Prostate gland (tissue), 2 donors: ENCODE results near the gene SELENOO. TPM values are rescaled to one million over a fixed set of nuclear protein-coding genes. Genes with fewer than 3 reads are reported as not detected.

Experiments used
- DNase-seq: peaks from one replicate; pipeline ENCODE4 v3.0.0-alpha.2; 2019; ENCODE audit warnings: low spot score
- H3K27ac ChIP-seq, 2 donors: fragments of 200-600 bp; sonication (generic); 2 replicates each; pipeline ENCODE4 v1.5.1; 2017 to 2019
- H3K27me3 ChIP-seq: fragments of 200-600 bp; sonication (generic); replicated peaks from 2 replicates; pipeline ENCODE4 v1.5.1; 2019; ENCODE audit not compliant: insufficient read depth
- H3K36me3 ChIP-seq, 2 donors: fragments of 200-600 bp; sonication (generic); 1 replicate in 1 of 2; 2 replicates in 1 of 2; pipeline versions ENCODE4 v1.5.1 to v1.8.1; 2017 to 2019
- H3K4me1 ChIP-seq: fragments of 200-600 bp; sonication (generic); replicated peaks from 2 replicates; pipeline ENCODE4 v1.5.1; 2019
- H3K4me3 ChIP-seq, 2 donors: fragments of 200-600 bp; sonication (generic); 2 replicates each; pipeline ENCODE4 v1.5.1; 2017 to 2019
- H3K9me3 ChIP-seq: fragments of 200-600 bp; sonication (generic); 2 replicates; pipeline ENCODE4 v1.5.1; 2017
- CTCF ChIP-seq, 4 experiments: fragments of 200-600 bp in 2 of 4; fragments of 450-650 bp in 2 of 4; sonication (generic) in 2 of 4; IDR thresholded peaks; 1 replicate in 3 of 4; 2 replicates in 1 of 4; pipeline ENCODE4 v1.5.1; 2016 to 2019; ENCODE audit warnings: antibody characterized with exemption in 4 of 4, mild to moderate bottlenecking in 2 of 4, moderate library complexity in 2 of 4
- POLR2A ChIP-seq: fragments of 450-650 bp; IDR thresholded peaks from one replicate; pipeline ENCODE4 v1.6.1; 2016; ENCODE audit warnings: antibody characterized with exemption, mild to moderate bottlenecking
- POLR2AphosphoS5 ChIP-seq: sonication (generic); formaldehyde crosslinking; IDR thresholded peaks from one replicate; pipeline ENCODE4 v1.6.1; 2017; ENCODE audit warnings: antibody characterized with exemption
- WGBS: methylation state at CpG from one replicate; pipeline ENCODE4 v1.1.5; 2018; 5-methylcytosine and 5-hydroxymethylcytosine counted together
- intact Hi-C: fragments of 100-400 bp; cut with DNase I; formaldehyde crosslinking; loops from one replicate; pipeline ENCODE4 v1.14.2; 2022
- total RNA-seq, 2 donors: library from RNA; depleted of rRNA; stranded (reverse); fragments of >200 nt; gene quantifications; one replicate each; pipeline ENCODE4 v1.1.0, GENCODE V29; 2016

The SELENOO gene
- total RNA-seq, 2 donors from 2014 or later: 51.8 to 58.5 TPM

DNA sequence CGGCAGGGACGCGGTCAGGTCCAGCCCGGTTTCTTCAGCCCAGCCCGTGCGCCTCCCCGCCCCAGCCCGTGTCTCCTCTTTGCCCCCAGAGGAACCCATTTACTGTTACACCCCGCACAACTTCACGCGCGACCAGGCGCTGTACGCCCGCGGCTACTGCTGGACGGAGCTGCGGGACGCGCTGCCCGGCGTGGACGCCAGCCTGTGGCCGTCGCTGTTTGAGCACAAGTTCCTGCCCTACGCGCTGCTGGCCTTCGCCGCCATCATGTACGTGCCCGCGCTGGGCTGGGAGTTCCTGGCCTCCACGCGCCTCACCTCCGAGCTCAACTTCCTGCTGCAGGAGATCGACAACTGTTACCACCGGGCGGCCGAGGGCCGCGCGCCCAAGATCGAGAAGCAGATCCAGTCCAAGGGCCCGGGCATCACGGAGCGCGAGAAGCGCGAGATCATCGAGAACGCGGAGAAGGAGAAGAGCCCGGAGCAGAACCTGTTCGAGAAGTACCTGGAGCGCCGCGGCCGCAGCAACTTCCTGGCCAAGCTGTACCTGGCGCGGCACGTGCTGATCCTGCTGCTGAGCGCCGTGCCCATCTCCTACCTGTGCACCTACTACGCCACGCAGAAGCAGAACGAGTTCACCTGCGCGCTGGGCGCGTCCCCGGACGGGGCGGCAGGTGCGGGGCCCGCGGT, 23.8 kb upstream of the SELENOO start:
- TF ChIP-seq POLR2AphosphoS5: no peak
- intact Hi-C loops: no loop called here
- Histone ChIP-seq H3K4me1 (no peaks in the 10 kb centered on the region), H3K9me3 (no peaks in the 10 kb centered on the region), H3K27me3 (no peaks in the 10 kb centered on the region), H3K4me3 (no peak overlapping the region), H3K27ac (no peak overlapping the region), H3K36me3 (no peaks in the 10 kb centered on the region)
- 96% methylated on average over 76 of the region's 76 CpGs for WGBS
- DNase-seq: no peak

DNA sequence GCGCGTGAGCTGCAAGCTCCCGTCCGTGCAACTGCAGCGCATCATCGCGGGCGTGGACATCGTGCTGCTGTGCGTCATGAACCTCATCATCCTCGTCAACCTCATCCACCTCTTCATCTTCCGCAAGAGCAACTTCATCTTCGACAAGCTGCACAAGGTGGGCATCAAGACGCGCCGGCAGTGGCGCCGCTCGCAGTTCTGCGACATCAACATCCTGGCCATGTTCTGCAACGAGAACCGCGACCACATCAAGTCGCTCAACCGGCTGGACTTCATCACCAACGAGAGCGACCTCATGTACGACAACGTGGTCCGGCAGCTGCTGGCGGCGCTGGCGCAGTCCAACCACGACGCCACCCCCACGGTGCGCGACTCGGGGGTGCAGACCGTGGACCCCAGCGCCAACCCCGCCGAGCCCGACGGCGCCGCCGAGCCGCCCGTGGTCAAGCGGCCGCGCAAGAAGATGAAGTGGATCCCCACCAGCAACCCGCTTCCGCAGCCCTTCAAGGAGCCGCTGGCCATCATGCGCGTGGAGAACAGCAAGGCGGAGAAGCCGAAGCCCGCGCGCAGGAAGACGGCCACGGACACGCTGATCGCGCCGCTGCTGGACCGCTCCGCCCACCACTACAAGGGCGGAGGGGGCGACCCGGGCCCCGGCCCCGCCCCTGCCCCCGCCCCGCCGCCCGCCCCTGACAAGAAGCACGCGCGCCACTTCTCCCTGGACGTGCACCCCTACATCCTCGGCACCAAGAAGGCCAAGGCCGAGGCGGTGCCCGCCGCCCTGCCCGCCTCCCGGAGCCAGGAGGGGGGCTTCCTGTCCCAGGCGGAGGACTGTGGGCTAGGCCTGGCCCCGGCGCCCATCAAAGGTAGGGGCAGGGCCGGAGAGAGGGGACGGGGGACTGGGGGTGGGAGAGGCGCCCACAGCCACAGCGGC, 23.0 kb upstream of the SELENOO start:
- DNase-seq: no peak
- H3K27me3 ChIP-seq: no peaks in the 10 kb centered on the region
- intact Hi-C loops: no loop called here
- WGBS: 79% methylated on average over 78 of the region's 98 CpGs
- no peak overlapping the region for H3K4me3 ChIP-seq
- no peak for TF ChIP-seq POLR2A
- no peak for TF ChIP-seq CTCF (IDR thresholded peaks at IDR 0.05)
- TF ChIP-seq POLR2AphosphoS5: no peak
- no peak overlapping the region for H3K27ac ChIP-seq
- H3K36me3 ChIP-seq: no peaks in the 10 kb centered on the region
- no peaks in the 10 kb centered on the region for H3K4me1 ChIP-seq
- H3K9me3 ChIP-seq: no peaks in the 10 kb centered on the region

DNA sequence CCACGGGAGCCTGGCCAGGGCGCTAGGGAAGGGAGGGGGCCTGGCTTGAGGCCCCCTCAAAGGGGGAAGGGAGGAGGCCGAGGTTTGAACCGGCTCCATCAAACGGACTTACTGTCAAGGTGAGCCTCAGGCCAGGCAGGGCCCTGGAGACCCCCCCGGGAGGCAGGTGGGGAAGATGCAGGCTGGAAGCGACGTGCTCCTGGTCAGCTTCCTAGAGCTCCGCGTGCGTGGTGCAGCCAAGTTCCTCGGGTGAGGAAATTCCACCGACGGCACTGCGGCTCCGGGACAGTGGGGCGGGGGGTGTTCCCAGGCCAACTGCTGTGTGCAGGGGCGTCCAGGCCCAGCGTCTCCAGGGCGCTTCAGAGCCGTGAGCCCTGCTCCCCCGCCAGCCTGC, 22.3 kb upstream of the SELENOO start:
- TF ChIP-seq POLR2A (no peak), POLR2AphosphoS5 (no peak), CTCF (IDR thresholded peaks at IDR 0.05) (no peak)
- no peak for DNase-seq
- no peak overlapping the region for H3K4me3 ChIP-seq
- no peaks in the 10 kb centered on the region for H3K36me3 ChIP-seq
- H3K4me1 ChIP-seq: no peaks in the 10 kb centered on the region
- 68% methylated on average over 20 of the region's 22 CpGs for WGBS
- no peaks in the 10 kb centered on the region for H3K27me3 ChIP-seq
- no peaks in the 10 kb centered on the region for H3K9me3 ChIP-seq
- no peak overlapping the region for H3K27ac ChIP-seq
- intact Hi-C loops: no loop called here

DNA sequence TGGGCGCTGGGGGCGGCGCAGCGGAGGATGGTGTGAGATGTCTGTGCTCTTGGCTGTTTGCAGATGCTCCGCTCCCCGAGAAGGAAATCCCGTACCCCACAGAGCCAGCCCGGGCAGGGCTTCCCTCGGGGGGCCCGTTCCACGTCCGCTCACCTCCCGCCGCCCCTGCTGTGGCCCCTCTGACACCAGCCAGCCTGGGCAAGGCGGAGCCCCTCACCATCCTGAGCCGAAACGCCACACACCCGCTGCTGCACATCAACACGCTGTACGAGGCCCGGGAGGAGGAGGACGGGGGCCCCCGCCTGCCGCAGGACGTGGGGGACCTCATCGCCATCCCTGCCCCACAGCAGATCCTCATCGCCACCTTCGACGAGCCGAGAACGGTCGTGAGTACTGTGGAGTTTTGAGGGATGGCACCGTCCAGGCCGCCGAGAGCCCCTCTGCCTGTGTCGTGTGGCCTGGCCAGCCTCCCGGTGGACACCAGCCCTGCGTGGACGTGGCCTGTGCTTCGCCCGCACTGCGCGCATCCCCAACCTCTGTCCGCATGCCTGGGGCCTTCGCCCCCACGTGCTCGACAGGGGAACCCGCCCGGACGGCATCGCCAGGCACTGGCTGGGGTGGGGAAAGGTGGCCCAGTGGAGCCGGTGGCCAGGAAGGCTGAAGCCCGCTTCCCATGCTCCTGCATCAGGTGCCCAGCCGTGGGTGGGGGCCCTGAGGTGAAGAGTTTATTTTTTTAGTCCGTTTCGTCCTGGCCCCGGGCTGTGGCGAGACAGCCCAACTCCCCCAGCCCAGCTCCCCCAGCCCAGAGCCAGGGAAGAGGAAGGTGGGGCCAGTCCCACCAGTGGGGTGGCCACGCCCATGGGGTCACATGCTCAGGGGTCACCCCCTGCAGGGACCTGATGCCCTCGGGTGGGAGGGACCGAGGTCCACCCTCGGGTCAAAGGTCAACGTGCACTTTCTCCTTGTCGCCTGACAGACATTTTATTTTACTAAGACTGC, 21.6 kb upstream of the SELENOO start:
- TF ChIP-seq POLR2AphosphoS5: no peak
- no peak for TF ChIP-seq CTCF (IDR thresholded peaks at IDR 0.05)
- TF ChIP-seq POLR2A: no peak
- H3K4me1 ChIP-seq: peaks cover 6% of the 10 kb centered on the region
- no peak for DNase-seq
- no peaks in the 10 kb centered on the region for H3K9me3 ChIP-seq
- no peak overlapping the region for H3K4me3 ChIP-seq
- WGBS: 85% methylated on average over 58 of the region's 64 CpGs
- no peak overlapping the region for H3K27ac ChIP-seq
- H3K27me3 ChIP-seq: no peaks in the 10 kb centered on the region
- intact Hi-C loops: no loop called here
- no peaks in the 10 kb centered on the region for H3K36me3 ChIP-seq
